T47D (cell line): ENCODE data around the gene SYCE3.
"Not testable (repeated sequence)": the region's sequence is repeated elsewhere in the genome, so short reads cannot be mapped to it uniquely, and the experiment has no call there.

ENCODE experiments used
- DNase-seq, 2 experiments: peaks; one replicate each; pipeline versions ENCODE4 v3.0.0 to v3.0.0-alpha.2; 2011 to 2012; ENCODE audit warnings: low read depth in 1 of 2, low spot score in 1 of 2
- JUND ChIP-seq: IDR thresholded peaks from 2 replicates; pipeline ENCODE4 v1.6.1; 2012; ENCODE audit warnings: low read depth
- in situ Hi-C: cut with HindIII; loops from 2 replicates; pipeline ENCODE4 v1.10.0; 2016; ENCODE audit warnings: low sequenced_read_pairs, low pct_unique_long_range_greater_than_20kb

SYCE3 gene

DNA sequence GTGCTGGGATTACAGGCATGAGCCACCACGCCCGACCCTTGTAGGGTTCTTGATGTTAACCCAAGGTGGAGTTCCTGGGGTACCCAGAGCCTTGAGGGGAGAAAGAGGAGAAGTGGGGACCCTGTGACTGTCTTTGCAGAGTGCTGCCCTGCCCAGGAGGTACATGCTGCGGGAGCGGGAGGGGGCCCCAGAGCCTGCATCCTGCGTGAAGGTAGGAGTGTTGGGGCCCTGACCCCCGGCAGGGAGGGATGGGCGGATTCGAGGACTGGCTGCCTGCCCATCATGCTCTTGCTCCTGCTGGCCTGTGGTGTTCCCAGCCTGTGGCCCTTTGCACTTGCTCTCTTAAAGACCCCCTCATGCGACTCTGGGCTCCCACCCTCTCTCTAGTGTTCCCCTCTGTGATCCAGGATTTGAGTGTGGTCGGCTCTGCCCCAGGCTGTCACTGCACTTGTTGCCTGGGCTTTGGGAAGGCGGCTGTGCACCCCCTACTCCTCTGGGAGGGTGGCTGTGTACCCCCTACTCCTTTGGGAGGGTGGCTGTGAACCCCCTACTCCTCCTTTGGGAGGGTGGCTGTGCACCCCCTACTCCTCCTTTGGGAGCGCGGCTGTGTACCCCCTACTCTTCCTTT is 41.8 kb downstream of the SYCE3 start:
- TF ChIP-seq JUND, result no peak
- no peak for DNase-seq
- in situ Hi-C loops, result no loop called here

GRCh38 chr22:50520184-50520583 is 42.5 kb downstream of the SYCE3 start:
- in situ Hi-C loops, DNase-seq: not testable (repeated sequence)

DNA sequence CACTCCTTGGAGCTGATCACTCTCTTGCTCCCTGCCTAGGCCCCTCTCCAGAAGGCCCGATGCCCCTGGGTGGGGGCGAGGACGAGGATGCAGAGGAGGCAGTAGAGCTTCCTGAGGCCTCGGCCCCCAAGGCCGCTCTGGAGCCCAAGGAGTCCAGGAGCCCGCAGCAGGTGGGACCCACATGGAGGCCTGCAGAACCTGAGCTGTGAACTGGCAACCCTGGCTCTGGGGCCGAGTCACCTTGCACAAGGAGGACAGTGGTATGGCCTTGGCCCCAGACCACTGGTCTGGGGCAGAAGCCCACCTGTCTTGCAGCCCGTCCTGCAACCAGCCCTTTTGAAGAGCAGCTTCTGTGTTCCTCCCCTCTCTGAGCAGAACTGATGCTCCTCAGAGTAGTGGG is 43.6 kb downstream of the SYCE3 start:
- TF ChIP-seq JUND, result no peak
- no peak for DNase-seq
- in situ Hi-C loops, result no loop called here

GRCh38 chr22:50518606-50519005 is 44.1 kb downstream of the SYCE3 start:
- in situ Hi-C loops, result no loop called here

GRCh38 chr22:50517495-50518260 is 45.0 kb downstream of the SYCE3 start:
- DNase-seq, result no peak
- TF ChIP-seq JUND, result no peak
- in situ Hi-C loops, result no loop called here

More at GRCh38 chr22:50518606-50519005, 44.1 kb downstream of the SYCE3 start:
- no peak for TF ChIP-seq JUND
- no peak for DNase-seq

DNA sequence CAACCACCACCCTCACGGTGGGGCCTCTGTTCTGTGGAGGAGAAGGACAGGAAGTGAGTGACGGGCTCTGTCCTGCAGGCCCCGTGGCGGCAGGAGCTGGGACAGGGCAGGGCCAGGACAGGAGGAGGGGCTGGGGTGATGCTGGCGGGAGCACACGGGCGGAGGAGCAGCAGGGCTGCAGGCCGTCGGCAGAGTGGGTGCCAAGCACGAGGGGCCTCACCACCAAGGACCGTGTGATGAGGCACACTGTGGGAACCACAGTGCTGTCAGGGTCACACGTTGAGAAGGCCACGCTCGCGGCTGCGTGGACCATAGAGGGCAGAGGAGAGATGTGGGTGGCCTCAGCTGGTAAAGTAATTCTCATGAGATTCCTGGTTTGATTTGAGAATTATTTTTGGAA is 45.8 kb downstream of the SYCE3 start:
- in situ Hi-C loops, result no loop called here
- DNase-seq, result no peak

DNA sequence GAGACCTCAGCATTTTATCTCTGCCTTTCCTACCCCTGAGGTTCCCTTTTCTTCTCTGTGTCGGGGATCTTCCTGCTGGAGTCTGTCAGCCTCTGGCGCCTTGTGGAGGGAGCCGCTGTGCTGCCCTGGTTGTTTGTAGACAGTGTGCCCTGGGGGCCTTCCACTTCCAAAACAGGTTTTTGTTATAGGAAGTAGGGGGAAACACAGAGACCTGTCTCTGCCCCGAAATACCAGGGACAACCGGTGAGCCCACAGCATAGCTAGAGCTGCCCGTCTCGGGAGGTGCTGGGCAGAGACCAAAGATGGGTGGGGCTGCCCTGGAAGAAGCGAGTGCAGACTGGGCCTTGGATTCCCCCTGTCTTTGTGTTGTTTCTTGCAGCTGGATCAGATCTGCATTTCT is 46.7 kb downstream of the SYCE3 start:
- peak; percentile 45 to 73 for DNase-seq
- in situ Hi-C loops, result no loop called here
- no peak for TF ChIP-seq JUND

More for the DNA sequence above, 45.8 kb downstream of the SYCE3 start:
- TF ChIP-seq JUND, result no peak

- in situ Hi-C loops, result no loop called here
- no peak for DNase-seq
- no peak for TF ChIP-seq JUND
These were observed 49.5 kb downstream of the SYCE3 start for GRCh38 chr22:50513175-50513574.

DNA sequence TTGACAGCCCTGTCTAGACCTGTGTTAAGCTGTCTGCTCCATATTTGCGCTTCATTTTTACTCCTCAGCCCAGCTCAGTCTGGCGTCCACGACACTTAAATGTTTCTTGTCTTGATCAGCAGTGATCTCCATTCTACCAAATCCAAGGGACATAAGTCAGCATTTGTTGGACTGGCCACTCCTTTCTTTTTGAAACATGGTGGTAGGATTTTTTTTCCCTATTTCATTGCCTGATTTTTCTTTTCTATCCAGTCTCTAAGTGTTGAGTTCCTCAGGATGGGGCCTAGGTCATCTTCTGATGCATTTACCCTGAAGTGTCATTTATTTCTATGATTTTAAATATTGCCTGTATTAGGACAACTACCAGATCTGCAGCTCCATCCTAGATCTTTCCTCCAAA is 53.8 kb downstream of the SYCE3 start:
- no peak for DNase-seq
- TF ChIP-seq JUND, result no peak
- in situ Hi-C loops, result no loop called here

GRCh38 chr22:50507991-50508884 is 54.5 kb downstream of the SYCE3 start, which contains the start of gene NCAPH2:
NCAPH2 (plus strand) TSS chr22:50508224; CDS start chr22:50508338, 114 bp downstream.
- in situ Hi-C loops, result no loop called here
- DNase-seq, result peak; percentile 96
- TF ChIP-seq JUND, result no peak

DNA sequence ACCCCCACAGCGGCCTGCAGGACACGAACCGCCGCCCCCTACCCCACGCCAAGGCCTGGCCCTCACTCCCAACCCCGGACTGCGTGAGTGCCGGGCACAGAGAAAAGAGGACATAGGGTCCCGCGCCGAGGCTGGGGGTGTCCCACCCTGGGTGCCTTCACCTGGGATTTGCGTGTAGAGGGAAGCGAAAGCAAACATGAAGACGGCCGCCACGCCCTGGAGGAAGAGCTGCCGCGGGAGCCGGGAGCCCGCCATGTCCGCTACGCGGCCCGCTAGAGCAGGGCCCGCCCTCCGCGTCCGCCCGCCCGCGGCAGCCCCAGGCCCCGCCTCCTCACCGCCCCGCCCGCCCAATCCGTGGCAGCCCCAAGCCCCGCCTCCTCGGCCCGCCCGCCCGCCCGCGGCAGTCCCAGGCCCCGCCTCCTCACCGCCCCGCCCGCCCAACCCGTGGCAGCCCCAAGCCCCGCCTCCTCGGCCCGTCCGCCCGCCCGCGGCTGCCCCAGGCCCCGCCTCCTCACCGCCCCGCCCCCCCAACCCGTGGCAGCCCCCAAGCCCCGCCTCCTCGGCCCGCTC is 55.2 kb downstream of the SYCE3 start, which contains the start of gene LMF2:
Gene LMF2 (minus strand): TSS at position 282 of the 570 bp plus-strand sequence. CDS start 27 bp downstream, at position 255.
- in situ Hi-C loops, result no loop called here
- no peak for TF ChIP-seq JUND
- DNase-seq, result peak in 1 of 2 experiments; percentile 81
